Kidney (tissue), 14 donors: ENCODE measurements around the gene SIGLEC14. TPM values are rescaled to one million over a fixed set of nuclear protein-coding genes. Genes with fewer than 3 reads are reported as not detected.

Experiments used
- DNase-seq, 5 donors: peaks; one replicate each; pipeline ENCODE4 v3.0.0-alpha.2; 2013 to 2020
- FAIRE-seq: peaks from 2 replicates; lab custom pipeline; 2012; peaks lifted over from hg19 to GRCh38; lab: Jason Lieb, UNC
- H3K27ac ChIP-seq, 2 donors: one replicate each; pipeline ENCODE4 v1.7.0; 2013; ENCODE audit warnings: low read depth in 2 of 2, low read length in 2 of 2, inconsistent platforms in 1 of 2
- H3K27me3 ChIP-seq: one replicate; pipeline ENCODE4 v1.7.1; 2013; ENCODE audit warnings: low read length, inconsistent platforms; ENCODE audit not compliant: control insufficient read depth, insufficient read depth
- H3K36me3 ChIP-seq, 3 donors: one replicate each; pipeline versions ENCODE4 v1.7.0 to v1.7.1; 2013; ENCODE audit warnings: low read length in 3 of 3, control low read depth in 1 of 3, inconsistent platforms in 1 of 3; ENCODE audit not compliant: insufficient read depth in 3 of 3, control insufficient read depth in 2 of 3
- H3K4me1 ChIP-seq, 3 donors: one replicate each; pipeline versions ENCODE4 v1.7.0 to v1.7.1; 2013; ENCODE audit warnings: low read length in 3 of 3, inconsistent platforms in 1 of 3, low read depth in 1 of 3; ENCODE audit not compliant: control insufficient read depth in 2 of 3, insufficient read depth in 2 of 3
- H3K4me3 ChIP-seq, 3 donors: one replicate each; pipeline versions ENCODE4 v1.7.0 to v1.8.1; 2013; ENCODE audit warnings: low read length in 3 of 3, control low read depth in 1 of 3, inconsistent platforms in 1 of 3
- H3K9ac ChIP-seq, 3 donors: one replicate each; pipeline versions ENCODE4 v1.7.0 to v1.7.1; 2013; ENCODE audit warnings: low read length in 3 of 3, control low read depth in 1 of 3, inconsistent platforms in 1 of 3
- H3K9me3 ChIP-seq, 3 donors: one replicate each; pipeline versions ENCODE4 v1.7.0 to v1.7.1; 2013; ENCODE audit warnings: low read length in 3 of 3, control low read depth in 1 of 3, inconsistent platforms in 1 of 3; ENCODE audit not compliant: control insufficient read depth in 2 of 3, insufficient read depth in 1 of 3
- intact Hi-C: fragments of 100-400 bp; cut with DNase I; formaldehyde crosslinking; loops from one replicate; pipeline ENCODE4 v1.11.1; 2022
- polyA plus RNA-seq: library from polyadenylated mRNA; stranded (reverse); fragments of 350-450 nt; fragmentation: Illumina TruSeq; extraction: RNeasy Lipid Tissue Mini Kit (QIAGEN cat#74804); gene quantifications from one replicate; pipeline ENCODE4 v1.2.3, GENCODE V29; 2014; ENCODE audit warnings: low read depth, low replicate concordance; ENCODE audit not compliant: insufficient read depth
- total RNA-seq: library from RNA; stranded (reverse); fragmentation: NEBNext Ultra II Directional; extraction: Animal tissue kit (Norgen Biotek cat#: 25700); gene quantifications from one replicate; pipeline ENCODE4 v1.2.1, GENCODE V29; 2021
- TF ChIP-seq, protein P1 (sequence below): IDR thresholded peaks from 3 replicates; pipeline ENCODE4 v1.5.1; 2012; ENCODE audit warnings: mild to moderate bottlenecking, moderate library complexity, borderline replicate concordance; ENCODE audit not compliant: insufficient read depth; ENCODE audit errors: extremely low read depth
- donor health status: control.
- donor health status: control.
- donor health status: control.
- donor health status: control.
- donor health status: control.
- donor health status: DM: yes; HTN: yes; CAD: no.
- donor health status: Normal renal cell carcinoma (clear cell type).

Gene SIGLEC14
- total and polyA plus RNA-seq, 2 donors from 2014 or later, result 0.26 to 11.5 TPM

DNA sequence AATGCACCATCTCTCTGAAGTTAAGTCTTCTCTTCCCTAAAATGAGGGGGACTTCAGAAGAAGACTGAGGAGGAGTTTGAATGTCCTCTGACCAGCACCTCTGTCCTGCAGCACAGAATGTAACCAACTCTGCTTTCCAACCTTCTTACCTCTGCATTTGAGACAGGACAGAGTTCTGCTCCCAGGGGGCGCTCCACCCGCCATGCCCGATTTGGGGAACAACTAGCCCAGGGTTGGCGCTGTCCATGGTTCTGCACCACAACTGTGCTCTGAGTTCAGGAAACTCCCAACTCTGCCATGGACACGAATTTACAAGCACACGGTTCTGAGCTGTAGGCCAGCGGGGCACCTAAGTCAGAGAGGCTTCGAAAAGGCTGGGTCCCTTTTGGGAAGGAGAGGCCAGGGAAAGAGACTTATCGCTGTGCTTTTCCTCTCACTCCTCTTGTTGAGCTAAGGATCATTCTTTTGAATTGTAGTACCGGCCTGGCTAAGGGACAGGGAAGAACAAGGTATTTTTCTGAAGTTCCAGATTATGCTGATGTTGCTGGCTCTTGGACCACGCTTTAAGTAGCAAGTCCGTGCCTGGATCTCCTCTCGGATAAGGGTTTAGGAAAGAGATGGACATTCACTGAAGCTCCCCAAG lies 38.6 kb downstream of the SIGLEC14 start:
- H3K27me3 ChIP-seq, result no peaks in the 10 kb centered on the region
- H3K9me3 ChIP-seq, result peaks cover 0 to 4% (median 0%) of the 10 kb centered on the region in 3 donors
- H3K4me3 ChIP-seq, result no peak overlapping the region
- no peak overlapping the region for H3K27ac ChIP-seq
- intact Hi-C loops, result no loop called here
- H3K9ac ChIP-seq, result no peak overlapping the region
- peak; percentile 83 to 88 (median 84) for DNase-seq
- no peaks in the 10 kb centered on the region for H3K36me3 ChIP-seq
- TF ChIP-seq, protein P1, sequence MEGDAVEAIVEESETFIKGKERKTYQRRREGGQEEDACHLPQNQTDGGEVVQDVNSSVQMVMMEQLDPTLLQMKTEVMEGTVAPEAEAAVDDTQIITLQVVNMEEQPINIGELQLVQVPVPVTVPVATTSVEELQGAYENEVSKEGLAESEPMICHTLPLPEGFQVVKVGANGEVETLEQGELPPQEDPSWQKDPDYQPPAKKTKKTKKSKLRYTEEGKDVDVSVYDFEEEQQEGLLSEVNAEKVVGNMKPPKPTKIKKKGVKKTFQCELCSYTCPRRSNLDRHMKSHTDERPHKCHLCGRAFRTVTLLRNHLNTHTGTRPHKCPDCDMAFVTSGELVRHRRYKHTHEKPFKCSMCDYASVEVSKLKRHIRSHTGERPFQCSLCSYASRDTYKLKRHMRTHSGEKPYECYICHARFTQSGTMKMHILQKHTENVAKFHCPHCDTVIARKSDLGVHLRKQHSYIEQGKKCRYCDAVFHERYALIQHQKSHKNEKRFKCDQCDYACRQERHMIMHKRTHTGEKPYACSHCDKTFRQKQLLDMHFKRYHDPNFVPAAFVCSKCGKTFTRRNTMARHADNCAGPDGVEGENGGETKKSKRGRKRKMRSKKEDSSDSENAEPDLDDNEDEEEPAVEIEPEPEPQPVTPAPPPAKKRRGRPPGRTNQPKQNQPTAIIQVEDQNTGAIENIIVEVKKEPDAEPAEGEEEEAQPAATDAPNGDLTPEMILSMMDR, result peak; percentile 24
- no peaks in the 10 kb centered on the region for H3K4me1 ChIP-seq
- no peak for FAIRE-seq

DNA sequence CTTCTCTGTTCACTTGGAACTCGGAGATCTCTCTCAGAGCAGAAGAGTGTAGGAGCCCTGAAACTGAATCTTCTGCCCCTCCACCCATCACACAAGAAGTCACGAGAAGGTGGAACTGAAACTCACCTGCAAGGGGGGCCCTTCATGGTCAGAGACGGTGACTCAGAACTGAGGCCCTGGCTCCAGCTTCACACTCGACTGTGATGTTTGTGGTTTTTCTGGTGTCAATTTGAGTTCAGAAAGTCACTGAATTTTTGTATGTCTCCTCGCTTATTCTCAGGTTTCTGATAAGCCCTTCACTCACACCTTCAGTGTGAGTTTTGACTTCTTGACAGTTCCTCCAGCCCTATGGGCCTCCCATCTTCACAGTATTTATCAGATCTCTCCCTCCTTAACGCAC lies 39.5 kb downstream of the SIGLEC14 start:
- Histone ChIP-seq H3K4me3 (no peak overlapping the region), H3K4me1 (no peaks in the 10 kb centered on the region), H3K9ac (no peak overlapping the region), H3K9me3 (no peaks in the 10 kb centered on the region), H3K27ac (no peak overlapping the region), H3K27me3 (peaks cover 2% of the 10 kb centered on the region), H3K36me3 (no peaks in the 10 kb centered on the region)
- FAIRE-seq, result no peak
- no peak for DNase-seq
- intact Hi-C loops, result no loop called here
- TF ChIP-seq, protein P1, result no peak

DNA sequence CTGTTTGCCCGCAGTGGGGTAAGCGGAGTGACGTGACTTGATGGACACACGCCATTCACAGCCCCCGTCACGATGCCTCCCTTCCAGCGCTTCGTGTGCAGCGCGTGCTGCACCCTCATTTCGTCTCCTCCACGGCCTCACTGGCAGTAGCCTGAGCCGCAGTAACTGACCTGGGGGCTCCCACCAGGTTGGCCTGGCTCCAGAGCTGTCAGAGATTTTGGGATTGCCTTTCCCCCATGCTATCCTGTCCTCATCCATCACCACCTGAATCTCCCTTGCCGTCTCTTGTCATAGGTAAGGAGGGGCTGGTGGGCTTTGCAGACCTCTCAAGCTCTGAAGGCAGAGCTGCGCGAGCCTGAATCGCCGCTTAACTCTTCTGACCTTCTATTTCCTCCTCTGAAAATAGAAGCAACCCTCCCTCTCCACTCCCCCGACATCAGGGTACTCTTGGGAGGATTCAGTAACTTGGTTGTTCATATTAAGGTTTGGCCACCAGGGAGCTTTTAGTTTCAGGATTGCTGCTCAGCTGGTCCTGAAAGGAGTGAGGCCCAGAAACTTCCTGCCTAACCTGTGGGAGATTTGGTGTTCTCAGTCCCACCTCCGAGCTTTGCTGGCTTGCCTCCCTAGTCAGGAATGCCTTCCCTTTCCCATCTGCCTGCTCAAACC lies 44.3 kb downstream of the SIGLEC14 start:
- Histone ChIP-seq H3K9me3 (no peaks in the 10 kb centered on the region), H3K9ac (no peak overlapping the region), H3K4me3 (no peak overlapping the region), H3K36me3 (no peaks in the 10 kb centered on the region), H3K4me1 (peaks cover 0 to 2% (median 0%) of the 10 kb centered on the region in 3 donors), H3K27me3 (peaks cover 7% of the 10 kb centered on the region), H3K27ac (no peak overlapping the region)
- FAIRE-seq, result no peak
- intact Hi-C loops, result no loop called here
- DNase-seq, result no peak
- TF ChIP-seq, protein P1, result no peak
